Peyer's patch (tissue), 4 donors: ENCODE data around the gene IMPDH1. TPM values are rescaled to one million over a fixed set of nuclear protein-coding genes. Genes with fewer than 3 reads are reported as not detected.
A peak's percentile ranks its signal among the peaks of the same experiment; 100 is the strongest.

ENCODE experiments used
- DNase-seq, 3 donors: peaks; one replicate each; pipeline ENCODE4 v3.0.0-alpha.2; 2017 to 2019
- H3K27ac ChIP-seq, 4 donors: fragments of 200-600 bp; sonication (generic); one replicate each; pipeline ENCODE4 v1.5.1; 2016 to 2019
- H3K27me3 ChIP-seq, 2 donors: fragments of 200-600 bp; sonication (generic); one replicate each; pipeline ENCODE4 v1.5.1; 2019
- H3K36me3 ChIP-seq, 3 donors: fragments of 200-600 bp; sonication (generic); one replicate each; pipeline ENCODE4 v1.5.1; 2016 to 2019
- H3K4me1 ChIP-seq, 4 donors: fragments of 200-600 bp; sonication (generic); one replicate each; pipeline ENCODE4 v1.5.1; 2016 to 2019
- H3K4me3 ChIP-seq, 4 donors: fragments of 200-600 bp; sonication (generic); 1 replicate in 3 of 4; 2 replicates in 1 of 4; pipeline ENCODE4 v1.5.1; 2016 to 2019; ENCODE audit warnings: mild to moderate bottlenecking in 1 of 4
- H3K9me3 ChIP-seq, 4 donors: fragments of 200-600 bp; sonication (generic); one replicate each; pipeline ENCODE4 v1.5.1; 2016 to 2019; ENCODE audit warnings: mild to moderate bottlenecking in 1 of 4
- POLR2A ChIP-seq, 2 donors: fragments of 450-650 bp; IDR thresholded peaks; one replicate each; pipeline ENCODE4 v1.5.1; 2017; ENCODE audit warnings: antibody characterized with exemption in 2 of 2, mild to moderate bottlenecking in 2 of 2, moderate library complexity in 2 of 2
- total RNA-seq, 4 donors: library from RNA; depleted of rRNA; stranded (reverse); fragments of >200 nt; gene quantifications; one replicate each; pipeline ENCODE4 v1.1.0, GENCODE V29; 2016
- TF ChIP-seq, protein P1 (sequence below), 6 experiments: fragments of 450-650 bp in 4 of 6; fragments of 200-600 bp in 2 of 6; sonication (generic) in 1 of 6; IDR thresholded peaks; one replicate each; pipeline ENCODE4 v1.5.1; 2017 to 2019; ENCODE audit warnings: antibody characterized with exemption in 6 of 6, mild to moderate bottlenecking in 3 of 6, moderate library complexity in 1 of 6

The IMPDH1 gene
- total RNA-seq, 4 donors from 2014 or later = 7.9 to 45.4 (median 14.8) TPM

DNA sequence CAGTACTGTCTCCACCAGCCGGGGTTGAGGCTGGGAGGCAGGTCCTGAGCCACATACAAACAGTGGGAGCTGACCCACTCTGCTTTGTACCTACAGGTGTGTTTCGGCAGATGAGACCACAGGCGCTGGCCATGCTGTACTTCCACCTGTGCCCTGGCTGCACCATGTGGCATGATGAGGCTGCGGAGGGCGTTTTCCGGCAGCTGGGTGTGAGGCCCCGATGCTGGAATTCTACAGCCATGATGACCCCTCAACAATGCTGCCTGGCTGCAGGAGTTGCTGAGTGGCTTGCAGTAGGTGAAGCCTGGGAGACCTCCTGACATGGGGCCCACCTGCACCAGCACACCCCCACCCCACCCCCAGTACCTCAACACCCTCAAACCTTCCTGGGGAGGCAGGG lies 18.0 kb downstream of the IMPDH1 start:
- no peaks in the 10 kb centered on the region for H3K4me1 ChIP-seq
- H3K27me3 ChIP-seq = no peaks in the 10 kb centered on the region
- no peak overlapping the region for H3K4me3 ChIP-seq
- peaks cover 0 to 24% (median 0%) of the 10 kb centered on the region in 3 donors for H3K36me3 ChIP-seq
- no peak for DNase-seq
- no peak overlapping the region for H3K27ac ChIP-seq
- no peaks in the 10 kb centered on the region for H3K9me3 ChIP-seq
- TF ChIP-seq, protein P1, sequence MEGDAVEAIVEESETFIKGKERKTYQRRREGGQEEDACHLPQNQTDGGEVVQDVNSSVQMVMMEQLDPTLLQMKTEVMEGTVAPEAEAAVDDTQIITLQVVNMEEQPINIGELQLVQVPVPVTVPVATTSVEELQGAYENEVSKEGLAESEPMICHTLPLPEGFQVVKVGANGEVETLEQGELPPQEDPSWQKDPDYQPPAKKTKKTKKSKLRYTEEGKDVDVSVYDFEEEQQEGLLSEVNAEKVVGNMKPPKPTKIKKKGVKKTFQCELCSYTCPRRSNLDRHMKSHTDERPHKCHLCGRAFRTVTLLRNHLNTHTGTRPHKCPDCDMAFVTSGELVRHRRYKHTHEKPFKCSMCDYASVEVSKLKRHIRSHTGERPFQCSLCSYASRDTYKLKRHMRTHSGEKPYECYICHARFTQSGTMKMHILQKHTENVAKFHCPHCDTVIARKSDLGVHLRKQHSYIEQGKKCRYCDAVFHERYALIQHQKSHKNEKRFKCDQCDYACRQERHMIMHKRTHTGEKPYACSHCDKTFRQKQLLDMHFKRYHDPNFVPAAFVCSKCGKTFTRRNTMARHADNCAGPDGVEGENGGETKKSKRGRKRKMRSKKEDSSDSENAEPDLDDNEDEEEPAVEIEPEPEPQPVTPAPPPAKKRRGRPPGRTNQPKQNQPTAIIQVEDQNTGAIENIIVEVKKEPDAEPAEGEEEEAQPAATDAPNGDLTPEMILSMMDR (IDR thresholded peaks at IDR 0.05) = no peak
- TF ChIP-seq POLR2A (IDR thresholded peaks at IDR 0.05) = no peak

DNA sequence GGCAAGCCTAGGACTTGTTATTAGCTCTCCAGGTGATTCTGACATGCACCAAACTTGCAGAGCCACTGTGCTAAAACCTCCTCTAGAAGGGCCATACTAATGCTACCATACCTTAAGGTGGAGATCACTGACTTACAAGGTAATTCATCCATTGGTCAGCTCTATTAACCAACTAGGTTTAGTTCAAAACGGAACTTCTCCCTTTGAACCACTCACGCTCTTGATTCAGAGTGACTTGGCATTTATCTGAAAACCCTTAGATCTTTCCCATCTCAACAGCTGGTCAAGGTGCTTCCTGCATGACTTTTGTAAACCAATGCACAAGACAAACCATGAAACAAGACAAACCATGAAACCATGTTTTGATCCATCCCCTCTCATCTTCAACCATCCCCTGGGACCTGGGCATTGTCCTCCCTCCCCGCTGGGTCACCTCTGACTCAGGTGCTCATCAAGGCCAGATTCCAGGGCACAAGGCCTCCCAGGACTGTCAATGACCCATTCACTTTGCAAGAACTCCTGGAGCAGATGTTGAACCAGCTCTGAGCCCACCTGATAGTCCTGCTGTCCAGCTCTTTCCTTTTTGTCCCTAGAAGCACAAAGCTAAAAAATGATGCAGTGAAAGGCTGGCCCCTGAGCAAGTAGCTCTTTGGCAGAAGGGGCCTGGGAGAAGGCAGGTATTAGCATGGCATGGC lies 18.8 kb downstream of the IMPDH1 start:
- no peak overlapping the region for H3K27ac ChIP-seq
- DNase-seq = no peak
- H3K27me3 ChIP-seq = no peaks in the 10 kb centered on the region
- no peak overlapping the region for H3K4me3 ChIP-seq
- H3K4me1 ChIP-seq = no peaks in the 10 kb centered on the region
- TF ChIP-seq, protein P1 (IDR thresholded peaks at IDR 0.05) = no peak
- no peak for TF ChIP-seq POLR2A (IDR thresholded peaks at IDR 0.05)
- H3K36me3 ChIP-seq = peaks cover 0 to 16% (median 0%) of the 10 kb centered on the region in 3 donors
- H3K9me3 ChIP-seq = no peaks in the 10 kb centered on the region

DNA sequence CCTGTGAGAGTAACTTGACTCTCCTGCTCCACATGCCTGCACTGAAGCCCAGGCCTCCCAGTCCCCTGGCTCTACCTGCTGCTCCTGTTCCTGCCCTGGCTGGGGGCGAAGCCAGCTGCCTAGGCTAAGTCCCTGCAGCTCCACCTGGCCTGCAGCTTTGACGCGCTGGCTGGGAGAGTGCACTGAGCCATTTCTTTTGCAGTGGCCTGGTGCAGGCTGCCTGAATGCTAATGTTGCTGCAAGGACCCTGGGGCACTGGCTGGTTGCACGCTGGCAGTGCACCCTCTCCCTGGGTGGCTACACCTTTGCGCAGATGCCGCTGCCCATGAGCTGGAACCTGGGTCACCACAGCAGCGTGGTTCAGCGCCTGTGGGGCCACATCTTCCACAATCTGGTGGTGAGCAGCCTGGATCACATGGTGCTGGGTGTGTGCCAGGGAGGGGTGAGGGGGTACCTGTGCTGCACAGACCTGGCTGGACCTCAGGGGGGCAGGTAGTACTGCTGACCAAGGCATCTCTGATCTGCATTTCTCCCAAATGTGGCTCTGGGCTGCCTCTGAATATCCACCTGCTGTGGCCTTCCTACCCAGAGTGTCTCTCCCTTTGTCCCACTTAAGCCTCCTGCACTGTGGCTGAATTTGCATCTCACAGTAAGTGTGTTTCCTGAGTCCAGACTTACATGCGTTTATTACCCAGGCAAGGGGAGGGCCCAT lies 20.0 kb downstream of the IMPDH1 start:
- H3K4me3 ChIP-seq = no peak overlapping the region
- DNase-seq = peak in 1 of 3 donors; percentile 43
- TF ChIP-seq, protein P1 (IDR thresholded peaks at IDR 0.05) = no peak
- no peak for TF ChIP-seq POLR2A (IDR thresholded peaks at IDR 0.05)
- peaks cover 0 to 13% (median 0%) of the 10 kb centered on the region in 3 donors for H3K36me3 ChIP-seq
- no peaks in the 10 kb centered on the region for H3K27me3 ChIP-seq
- H3K4me1 ChIP-seq = no peaks in the 10 kb centered on the region
- no peaks in the 10 kb centered on the region for H3K9me3 ChIP-seq
- no peak overlapping the region for H3K27ac ChIP-seq

DNA sequence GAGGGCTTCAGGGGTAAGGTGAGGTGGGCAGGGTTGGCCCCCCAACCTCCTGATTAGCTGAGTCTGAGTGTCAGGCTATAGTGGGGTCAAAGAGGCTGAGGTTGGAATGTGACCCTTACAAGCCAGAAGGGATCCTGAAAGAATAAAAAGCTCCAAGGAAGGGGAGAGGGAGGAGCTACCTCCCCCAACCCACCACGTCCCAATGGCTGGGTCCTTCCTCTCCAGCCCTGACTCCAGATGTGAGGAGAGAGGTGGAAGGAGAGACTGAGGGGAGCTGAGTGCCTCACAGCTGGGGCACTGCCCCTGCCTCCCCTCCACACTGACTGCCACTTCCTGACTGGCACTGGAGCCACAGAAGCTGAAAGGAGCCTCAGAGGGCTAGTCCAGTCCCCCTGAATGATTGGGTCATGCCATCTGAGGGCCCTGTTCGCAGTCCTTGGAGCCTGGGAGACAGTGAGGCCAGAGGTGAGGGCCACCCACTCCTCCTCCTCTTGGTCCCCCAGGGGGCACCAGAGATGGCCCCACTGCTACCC lies 20.6 kb downstream of the IMPDH1 start:
- no peaks in the 10 kb centered on the region for H3K9me3 ChIP-seq
- no peaks in the 10 kb centered on the region for H3K4me1 ChIP-seq
- no peak overlapping the region for H3K27ac ChIP-seq
- H3K36me3 ChIP-seq = peaks cover 0 to 13% (median 0%) of the 10 kb centered on the region in 3 donors
- H3K27me3 ChIP-seq = no peaks in the 10 kb centered on the region
- DNase-seq = no peak
- no peak overlapping the region for H3K4me3 ChIP-seq
- no peak for TF ChIP-seq POLR2A (IDR thresholded peaks at IDR 0.05)
- TF ChIP-seq, protein P1 (IDR thresholded peaks at IDR 0.05) = no peak

DNA sequence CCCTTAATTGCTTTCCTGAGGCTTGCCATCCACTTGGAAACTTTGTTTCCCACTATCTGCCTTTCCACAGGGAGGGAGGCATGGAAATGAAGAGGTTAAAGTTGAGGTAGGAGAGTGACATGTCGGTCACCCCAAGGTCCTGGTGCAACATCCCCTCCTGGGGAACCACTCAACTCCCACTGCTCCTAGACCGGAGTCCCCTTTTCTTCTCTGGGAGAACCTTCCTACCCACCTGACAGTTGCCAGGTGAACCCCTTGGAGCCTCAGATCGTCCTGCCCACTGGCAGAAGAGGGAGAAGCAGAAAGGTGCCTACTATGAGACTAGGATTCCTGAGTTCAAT lies 21.7 kb downstream of the IMPDH1 start:
- H3K4me3 ChIP-seq = no peak overlapping the region
- no peak overlapping the region for H3K27ac ChIP-seq
- H3K4me1 ChIP-seq = no peaks in the 10 kb centered on the region
- H3K9me3 ChIP-seq = no peaks in the 10 kb centered on the region
- TF ChIP-seq POLR2A (IDR thresholded peaks at IDR 0.05) = no peak
- TF ChIP-seq, protein P1 (IDR thresholded peaks at IDR 0.05) = no peak
- peaks cover 0 to 7% (median 0%) of the 10 kb centered on the region in 3 donors for H3K36me3 ChIP-seq
- no peak for DNase-seq
- no peaks in the 10 kb centered on the region for H3K27me3 ChIP-seq
